ENCODE measurements around the gene MAGEB2.
"Not testable (repeated sequence)": the region's sequence is repeated elsewhere in the genome, so short reads cannot be mapped to it uniquely, and the experiment has no call there.

The MAGEB2 gene, protein sequence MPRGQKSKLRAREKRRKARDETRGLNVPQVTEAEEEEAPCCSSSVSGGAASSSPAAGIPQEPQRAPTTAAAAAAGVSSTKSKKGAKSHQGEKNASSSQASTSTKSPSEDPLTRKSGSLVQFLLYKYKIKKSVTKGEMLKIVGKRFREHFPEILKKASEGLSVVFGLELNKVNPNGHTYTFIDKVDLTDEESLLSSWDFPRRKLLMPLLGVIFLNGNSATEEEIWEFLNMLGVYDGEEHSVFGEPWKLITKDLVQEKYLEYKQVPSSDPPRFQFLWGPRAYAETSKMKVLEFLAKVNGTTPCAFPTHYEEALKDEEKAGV

DNA sequence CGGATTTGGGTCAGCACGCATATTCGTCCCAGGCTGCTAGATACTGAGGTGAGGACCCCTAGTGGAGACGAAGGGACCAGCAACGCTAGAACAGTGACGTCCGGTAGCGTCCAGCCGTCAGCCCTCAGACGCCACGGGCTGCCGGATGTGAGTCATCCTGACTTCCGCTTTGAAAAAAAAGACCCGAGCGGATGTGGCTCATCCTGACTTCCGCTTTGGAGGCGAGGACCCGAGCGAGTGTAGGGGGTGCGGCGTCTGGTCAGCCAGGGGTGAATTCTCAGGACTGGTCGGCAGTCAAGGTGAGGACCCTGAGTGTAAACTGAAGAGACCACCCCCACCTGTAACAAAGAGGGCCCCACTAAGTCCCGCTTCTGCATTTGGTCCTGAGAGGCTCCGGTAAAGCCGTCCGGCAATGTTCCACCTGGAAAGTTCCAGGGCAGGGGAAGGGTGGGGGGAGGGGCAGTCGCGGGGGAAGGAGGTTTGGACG is at the start of gene MAGEB2:
TSS of gene MAGEB2 (plus strand) at position 207 of the 487 bp plus-strand sequence. CDS start 3,018 bp downstream, outside the sequence.
- Histone ChIP-seq H3K4me3 (ENCODE audit: low read depth in 1 of 2, low read length in 2 of 2) (no peak within 1 kb of the TSS), H3K9me3 (ENCODE audit: low read length) (no peaks in the 10 kb centered on the region), H3K27me3 (ENCODE audit: control insufficient read depth in 1 of 2, insufficient read depth in 2 of 2, low read length in 2 of 2) (no peaks in the 10 kb centered on the region), H3K4me1 (ENCODE audit: insufficient read depth, low read length) (no peaks in the 10 kb centered on the region), H3K36me3 (ENCODE audit: insufficient read depth, low read length) (no peaks in the 10 kb centered on the region), H3K9ac (ENCODE audit: low read length) (no peak within 1 kb of the TSS), H3K27ac (ENCODE audit: low read depth, low read length) (no peak within 1 kb of the TSS)

DNA sequence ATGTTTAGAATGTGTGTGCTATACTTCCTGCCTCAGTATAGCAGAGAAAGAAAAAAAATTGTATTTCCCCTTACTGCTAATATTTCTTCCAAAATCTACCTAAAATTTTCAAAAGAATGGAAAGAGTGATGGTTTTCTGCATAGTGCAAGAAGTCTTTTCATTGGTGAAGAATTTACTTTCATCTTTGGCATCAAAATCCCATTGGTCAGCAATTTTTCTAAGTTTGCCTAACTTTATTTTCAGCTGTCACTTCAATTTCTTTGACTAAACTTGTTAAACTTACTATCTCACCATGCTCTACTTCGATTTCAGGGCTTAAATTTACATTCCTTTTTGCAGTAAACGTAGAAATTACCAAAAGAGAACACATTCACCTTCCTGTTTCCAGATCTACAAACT is 44.5 kb upstream of the MAGEB2 start:
- Histone ChIP-seq H3K9me3 (ENCODE audit: low read length) (no peaks in the 10 kb centered on the region), H3K9ac (ENCODE audit: low read length) (no peak overlapping the region), H3K4me3 (ENCODE audit: low read depth in 1 of 2, low read length in 2 of 2) (no peak overlapping the region), H3K27me3 (ENCODE audit: control insufficient read depth in 1 of 2, insufficient read depth in 2 of 2, low read length in 2 of 2) (no peaks in the 10 kb centered on the region), H3K27ac (ENCODE audit: low read depth, low read length) (no peak overlapping the region), H3K36me3 (ENCODE audit: insufficient read depth, low read length) (no peaks in the 10 kb centered on the region), H3K4me1 (ENCODE audit: insufficient read depth, low read length) (no peaks in the 10 kb centered on the region)

DNA sequence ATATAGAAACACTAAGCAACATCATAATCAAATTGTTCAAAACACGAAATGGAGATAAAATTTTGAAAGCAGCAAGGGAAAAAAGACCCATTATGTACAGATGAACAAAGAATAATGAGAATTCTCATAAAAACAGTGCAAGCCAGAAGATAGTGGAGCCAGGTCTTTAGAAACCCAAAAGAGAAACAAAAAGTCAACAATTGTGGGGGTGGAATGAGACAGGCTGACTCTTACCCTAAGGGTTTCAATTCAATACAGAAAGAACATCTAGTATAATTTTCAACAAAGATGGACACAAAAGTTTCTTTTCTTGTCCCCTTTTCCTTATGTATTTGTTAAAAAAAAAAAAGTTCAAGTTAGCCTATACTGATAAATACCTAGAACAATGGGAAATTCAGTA is 34.0 kb upstream of the MAGEB2 start:
- H3K9me3 ChIP-seq (ENCODE audit: low read length), result no peaks in the 10 kb centered on the region
- peaks cover 0 to 6% of the 10 kb centered on the region in 2 donors for H3K27me3 ChIP-seq (ENCODE audit: control insufficient read depth in 1 of 2, insufficient read depth in 2 of 2, low read length in 2 of 2)
- H3K9ac ChIP-seq (ENCODE audit: low read length), result no peak overlapping the region
- H3K36me3 ChIP-seq (ENCODE audit: insufficient read depth, low read length), result no peaks in the 10 kb centered on the region
- no peak overlapping the region for H3K27ac ChIP-seq (ENCODE audit: low read depth, low read length)
- H3K4me1 ChIP-seq (ENCODE audit: insufficient read depth, low read length), result no peaks in the 10 kb centered on the region
- no peak overlapping the region for H3K4me3 ChIP-seq (ENCODE audit: low read depth in 1 of 2, low read length in 2 of 2)

DNA sequence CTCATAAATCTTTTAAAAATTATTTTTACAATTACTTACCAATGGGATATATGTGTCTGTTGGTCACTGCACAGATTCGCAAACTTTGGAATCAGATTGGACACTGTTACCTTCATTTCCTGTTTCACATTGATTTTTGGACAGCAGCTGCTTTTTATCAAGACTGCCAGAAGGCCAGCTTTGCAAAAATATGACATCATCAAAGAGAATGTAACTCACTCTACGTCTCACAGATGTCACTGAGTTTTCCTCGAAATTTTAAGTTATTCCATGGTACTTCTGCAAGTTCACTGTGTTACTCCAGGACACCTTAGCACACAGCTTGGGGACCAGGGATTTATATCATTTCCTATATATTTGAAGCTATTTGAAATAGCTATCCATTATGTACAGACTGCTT is 31.8 kb upstream of the MAGEB2 start:
- no peaks in the 10 kb centered on the region for H3K4me1 ChIP-seq (ENCODE audit: insufficient read depth, low read length)
- no peak overlapping the region for H3K9ac ChIP-seq (ENCODE audit: low read length)
- no peak overlapping the region for H3K4me3 ChIP-seq (ENCODE audit: low read depth in 1 of 2, low read length in 2 of 2)
- H3K27me3 ChIP-seq (ENCODE audit: control insufficient read depth in 1 of 2, insufficient read depth in 2 of 2, low read length in 2 of 2), result peaks cover 0 to 6% of the 10 kb centered on the region in 2 donors
- H3K36me3 ChIP-seq (ENCODE audit: insufficient read depth, low read length), result no peaks in the 10 kb centered on the region
- no peak overlapping the region for H3K27ac ChIP-seq (ENCODE audit: low read depth, low read length)
- no peaks in the 10 kb centered on the region for H3K9me3 ChIP-seq (ENCODE audit: low read length)

DNA sequence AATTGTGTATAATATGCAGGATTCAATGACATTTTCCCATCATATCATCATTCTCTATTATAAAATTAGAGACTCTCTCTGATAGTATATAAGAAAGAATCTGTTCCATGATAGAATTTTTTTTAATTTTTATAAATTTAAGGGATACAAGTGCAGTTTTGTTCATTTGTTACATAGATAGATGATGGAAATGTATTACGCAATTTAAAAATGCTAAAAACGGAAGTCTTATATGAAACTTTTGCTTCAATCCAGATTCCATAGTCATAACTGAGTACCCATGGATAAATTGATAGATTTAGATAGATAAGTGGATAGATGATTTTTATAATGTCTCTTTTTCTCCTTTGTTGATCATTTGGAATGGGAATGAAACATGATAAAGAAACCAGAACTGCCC is 24.9 kb upstream of the MAGEB2 start:
- Histone ChIP-seq H3K9ac (ENCODE audit: low read length) (no peak overlapping the region), H3K27me3 (ENCODE audit: control insufficient read depth in 1 of 2, insufficient read depth in 2 of 2, low read length in 2 of 2) (no peaks in the 10 kb centered on the region), H3K9me3 (ENCODE audit: low read length) (no peaks in the 10 kb centered on the region), H3K36me3 (ENCODE audit: insufficient read depth, low read length) (no peaks in the 10 kb centered on the region), H3K27ac (ENCODE audit: low read depth, low read length) (no peak overlapping the region), H3K4me1 (ENCODE audit: insufficient read depth, low read length) (no peaks in the 10 kb centered on the region), H3K4me3 (ENCODE audit: low read depth in 1 of 2, low read length in 2 of 2) (no peak overlapping the region)

DNA sequence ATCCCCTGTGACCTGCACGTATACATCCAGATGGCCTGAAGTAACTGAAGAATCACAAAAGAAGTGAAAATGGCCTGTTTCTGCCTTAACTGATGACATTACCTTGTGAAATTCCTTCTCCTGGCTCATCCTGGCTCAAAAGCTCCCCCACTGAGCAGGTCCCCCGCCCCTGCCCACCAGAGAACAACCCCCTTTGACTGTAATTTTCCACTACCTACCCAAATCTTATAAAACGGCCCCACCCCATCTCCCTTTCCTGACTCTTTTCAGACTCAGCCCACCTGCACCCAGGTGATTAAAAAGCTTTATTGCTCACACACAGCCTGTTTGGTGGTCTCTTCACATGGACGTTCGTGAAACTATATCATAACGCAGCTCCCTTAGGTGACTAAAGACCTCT is 21.5 kb upstream of the MAGEB2 start:
- H3K4me3 ChIP-seq (ENCODE audit: low read depth in 1 of 2, low read length in 2 of 2); H3K27ac ChIP-seq (ENCODE audit: low read depth, low read length); H3K36me3 ChIP-seq (ENCODE audit: insufficient read depth, low read length); H3K9ac ChIP-seq (ENCODE audit: low read length); H3K9me3 ChIP-seq (ENCODE audit: low read length); H3K4me1 ChIP-seq (ENCODE audit: insufficient read depth, low read length); H3K27me3 ChIP-seq (ENCODE audit: control insufficient read depth in 1 of 2, insufficient read depth in 2 of 2, low read length in 2 of 2): not testable (repeated sequence)

DNA sequence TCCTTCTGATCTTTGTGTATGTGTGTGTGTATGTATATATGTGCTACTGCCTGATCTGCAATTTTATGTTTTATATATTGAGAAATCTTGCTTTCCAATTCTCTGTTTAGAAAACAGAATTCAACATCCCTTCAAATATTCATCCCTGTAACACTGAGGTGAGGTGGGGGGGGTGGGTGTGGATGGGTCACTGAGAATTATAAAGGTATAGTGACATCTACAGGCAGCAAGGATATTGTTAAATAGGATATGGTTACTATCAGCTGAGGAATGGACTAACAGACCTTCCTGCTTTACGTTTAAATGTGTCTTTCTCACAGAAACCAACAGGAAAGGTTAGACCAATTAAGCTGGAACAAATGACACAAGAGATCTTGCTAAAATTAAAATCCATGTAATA is 19.0 kb upstream of the MAGEB2 start:
- H3K4me1 ChIP-seq (ENCODE audit: insufficient read depth, low read length), result no peaks in the 10 kb centered on the region
- H3K27ac ChIP-seq (ENCODE audit: low read depth, low read length), result no peak overlapping the region
- H3K27me3 ChIP-seq (ENCODE audit: control insufficient read depth in 1 of 2, insufficient read depth in 2 of 2, low read length in 2 of 2), result no peaks in the 10 kb centered on the region
- no peaks in the 10 kb centered on the region for H3K9me3 ChIP-seq (ENCODE audit: low read length)
- H3K9ac ChIP-seq (ENCODE audit: low read length), result no peak overlapping the region
- no peaks in the 10 kb centered on the region for H3K36me3 ChIP-seq (ENCODE audit: insufficient read depth, low read length)
- H3K4me3 ChIP-seq (ENCODE audit: low read depth in 1 of 2, low read length in 2 of 2), result no peak overlapping the region

DNA sequence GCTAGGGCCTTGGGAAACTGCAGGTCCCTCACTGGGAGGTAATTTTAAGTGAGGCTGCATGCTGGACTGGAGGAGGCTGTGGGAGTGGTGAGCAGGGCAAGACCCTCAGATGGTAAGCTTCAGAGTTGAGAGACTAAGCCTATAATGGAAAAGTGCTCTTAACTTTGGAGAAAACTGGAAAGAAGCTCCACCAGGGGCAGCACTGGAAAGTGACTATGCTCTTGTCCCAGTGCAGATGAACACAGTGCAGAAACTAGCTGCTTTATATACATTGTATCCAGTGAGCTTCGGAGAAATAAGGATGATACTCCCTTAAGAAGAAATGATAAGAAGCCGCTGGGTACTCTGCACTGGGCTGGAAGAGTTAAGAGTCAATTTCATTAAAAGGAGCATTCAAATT is 3.2 kb upstream of the MAGEB2 start:
- H3K27ac ChIP-seq (ENCODE audit: low read depth, low read length), result no peak overlapping the region
- H3K9ac ChIP-seq (ENCODE audit: low read length), result no peak overlapping the region
- H3K4me3 ChIP-seq (ENCODE audit: low read depth in 1 of 2, low read length in 2 of 2), result no peak overlapping the region
- H3K36me3 ChIP-seq (ENCODE audit: insufficient read depth, low read length), result no peaks in the 10 kb centered on the region
- H3K9me3 ChIP-seq (ENCODE audit: low read length), result no peaks in the 10 kb centered on the region
- no peaks in the 10 kb centered on the region for H3K27me3 ChIP-seq (ENCODE audit: control insufficient read depth in 1 of 2, insufficient read depth in 2 of 2, low read length in 2 of 2)
- no peaks in the 10 kb centered on the region for H3K4me1 ChIP-seq (ENCODE audit: insufficient read depth, low read length)

DNA sequence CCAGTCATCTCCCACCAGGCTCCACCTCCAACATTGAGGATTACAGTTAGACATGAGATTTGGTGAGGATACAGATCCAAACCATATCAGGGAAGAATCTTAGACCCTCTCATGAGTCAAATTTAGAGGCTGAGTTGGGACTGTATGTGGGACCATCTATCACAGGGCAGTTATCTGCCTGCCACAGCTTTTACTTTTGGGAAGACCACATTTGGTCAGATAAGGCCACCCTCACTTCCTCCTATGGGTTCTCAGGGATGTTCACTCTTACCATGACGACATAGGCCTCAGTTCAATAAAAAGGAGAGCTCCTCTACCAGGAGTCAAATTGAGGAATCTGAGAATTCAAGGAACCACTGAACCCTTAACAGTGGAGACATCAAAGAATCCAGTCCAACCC is 2.1 kb downstream of the MAGEB2 start:
- Histone ChIP-seq H3K27ac (ENCODE audit: low read depth, low read length) (no peak overlapping the region), H3K9me3 (ENCODE audit: low read length) (no peaks in the 10 kb centered on the region), H3K36me3 (ENCODE audit: insufficient read depth, low read length) (no peaks in the 10 kb centered on the region), H3K4me3 (ENCODE audit: low read depth in 1 of 2, low read length in 2 of 2) (no peak overlapping the region), H3K27me3 (ENCODE audit: control insufficient read depth in 1 of 2, insufficient read depth in 2 of 2, low read length in 2 of 2) (no peaks in the 10 kb centered on the region), H3K9ac (ENCODE audit: low read length) (no peak overlapping the region), H3K4me1 (ENCODE audit: insufficient read depth, low read length) (no peaks in the 10 kb centered on the region)

DNA sequence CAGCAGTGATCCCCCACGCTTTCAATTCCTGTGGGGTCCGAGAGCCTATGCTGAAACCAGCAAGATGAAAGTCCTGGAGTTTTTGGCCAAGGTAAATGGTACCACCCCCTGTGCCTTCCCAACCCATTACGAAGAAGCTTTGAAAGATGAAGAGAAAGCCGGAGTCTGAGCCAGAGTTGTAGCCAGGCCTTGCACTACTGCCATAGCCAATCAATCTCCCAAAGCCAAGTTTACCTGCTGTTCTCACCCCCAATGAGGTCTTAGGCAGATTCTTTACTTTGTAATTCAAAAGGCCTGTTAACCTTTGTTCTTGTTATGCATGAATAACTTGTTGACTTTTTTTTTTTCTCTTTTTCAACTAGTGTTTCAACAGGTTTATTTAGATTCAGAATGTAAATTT is 4.0 kb downstream of the MAGEB2 start:
- no peaks in the 10 kb centered on the region for H3K9me3 ChIP-seq (ENCODE audit: low read length)
- no peaks in the 10 kb centered on the region for H3K27me3 ChIP-seq (ENCODE audit: control insufficient read depth in 1 of 2, insufficient read depth in 2 of 2, low read length in 2 of 2)
- H3K36me3 ChIP-seq (ENCODE audit: insufficient read depth, low read length), result no peaks in the 10 kb centered on the region
- H3K9ac ChIP-seq (ENCODE audit: low read length), result no peak overlapping the region
- H3K4me1 ChIP-seq (ENCODE audit: insufficient read depth, low read length), result no peaks in the 10 kb centered on the region
- H3K27ac ChIP-seq (ENCODE audit: low read depth, low read length), result no peak overlapping the region
- H3K4me3 ChIP-seq (ENCODE audit: low read depth in 1 of 2, low read length in 2 of 2), result no peak overlapping the region

DNA sequence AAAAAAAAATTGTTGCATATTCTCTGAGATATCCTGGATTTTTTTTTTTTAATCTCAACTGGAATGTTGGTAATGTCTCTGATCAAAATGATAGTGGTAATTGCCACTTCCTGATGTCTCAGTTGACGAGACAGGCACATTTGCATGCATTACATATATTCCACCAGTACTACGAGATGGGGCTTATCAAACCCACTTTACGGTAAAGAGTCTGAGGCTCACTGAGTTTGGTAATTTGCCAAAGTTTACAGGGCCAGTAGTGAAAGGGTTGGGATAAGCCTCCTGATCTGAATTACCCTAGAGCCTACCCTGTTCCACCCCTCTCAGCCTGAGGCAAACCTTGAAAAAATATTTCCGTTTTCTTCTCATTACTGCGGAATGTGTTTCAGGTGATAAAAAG is 5.3 kb downstream of the MAGEB2 start:
- Histone ChIP-seq H3K27ac (ENCODE audit: low read depth, low read length) (no peak overlapping the region), H3K9me3 (ENCODE audit: low read length) (no peaks in the 10 kb centered on the region), H3K36me3 (ENCODE audit: insufficient read depth, low read length) (no peaks in the 10 kb centered on the region), H3K4me1 (ENCODE audit: insufficient read depth, low read length) (no peaks in the 10 kb centered on the region), H3K27me3 (ENCODE audit: control insufficient read depth in 1 of 2, insufficient read depth in 2 of 2, low read length in 2 of 2) (no peaks in the 10 kb centered on the region), H3K4me3 (ENCODE audit: low read depth in 1 of 2, low read length in 2 of 2) (no peak overlapping the region), H3K9ac (ENCODE audit: low read length) (no peak overlapping the region)

DNA sequence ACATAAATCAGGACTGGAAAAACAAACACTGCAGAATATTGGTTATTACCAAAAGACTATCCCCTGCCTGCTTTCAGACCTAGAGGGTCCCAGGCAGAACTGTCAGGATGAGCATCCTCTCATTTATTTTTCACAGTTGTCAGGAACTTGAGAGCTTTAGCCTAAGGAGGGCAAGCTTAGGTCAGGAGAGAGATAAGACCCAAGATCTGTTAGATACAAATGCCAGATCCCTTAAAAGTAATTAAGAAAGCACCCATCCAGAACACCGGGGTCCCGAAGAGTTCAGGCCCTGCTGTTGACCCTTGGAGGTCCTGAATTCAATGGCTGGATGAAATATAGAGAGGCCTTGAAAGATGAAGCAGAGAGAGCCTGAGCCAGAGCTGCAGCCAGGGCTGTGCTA is 9.2 kb downstream of the MAGEB2 start:
- H3K27me3 ChIP-seq (ENCODE audit: control insufficient read depth in 1 of 2, insufficient read depth in 2 of 2, low read length in 2 of 2), result no peaks in the 10 kb centered on the region
- no peak overlapping the region for H3K9ac ChIP-seq (ENCODE audit: low read length)

More for the DNA sequence above, 9.2 kb downstream of the MAGEB2 start:
- no peaks in the 10 kb centered on the region for H3K36me3 ChIP-seq (ENCODE audit: insufficient read depth, low read length)
- no peak overlapping the region for H3K4me3 ChIP-seq (ENCODE audit: low read depth in 1 of 2, low read length in 2 of 2)
- H3K9me3 ChIP-seq (ENCODE audit: low read length), result no peaks in the 10 kb centered on the region
- no peaks in the 10 kb centered on the region for H3K4me1 ChIP-seq (ENCODE audit: insufficient read depth, low read length)
- no peak overlapping the region for H3K27ac ChIP-seq (ENCODE audit: low read depth, low read length)
